GM19035 (cell line): ENCODE data around the gene GPHN.

Source experiments
- ATAC-seq: cut with Tn5 transposase; IDR thresholded peaks from one replicate; pipeline ENCODE4 v1.9.1; 2021; ENCODE audit not compliant: unreplicated experiment

GPHN gene

GRCh38 chr14:66916421-66916820, 408.5 kb downstream of the GPHN start:
- no peak for ATAC-seq

GRCh38 chr14:66918527-66918926, 410.6 kb downstream of the GPHN start:
- ATAC-seq, result no peak

- no peak for ATAC-seq
These were observed 412.2 kb downstream of the GPHN start for GRCh38 chr14:66920196-66920595.

GRCh38 chr14:66923251-66923650, 415.3 kb downstream of the GPHN start:
- no peak for ATAC-seq

GRCh38 chr14:66939409-66939808, 431.5 kb downstream of the GPHN start:
- ATAC-seq, result no peak

GRCh38 chr14:66944872-66945271, 436.9 kb downstream of the GPHN start:
- ATAC-seq, result no peak

GRCh38 chr14:66955159-66955558, 447.2 kb downstream of the GPHN start:
- no peak for ATAC-seq

- ATAC-seq, result no peak
These were observed 451.6 kb downstream of the GPHN start for GRCh38 chr14:66959437-66960050.

GRCh38 chr14:66965831-66966230, 457.9 kb downstream of the GPHN start:
- no peak for ATAC-seq

GRCh38 chr14:66972469-66972868, 464.5 kb downstream of the GPHN start:
- ATAC-seq, result no peak

- ATAC-seq, result no peak
These were observed 466.6 kb downstream of the GPHN start for GRCh38 chr14:66974397-66975025.

- ATAC-seq, result no peak
These were observed 467.3 kb downstream of the GPHN start for GRCh38 chr14:66975251-66975650.

- ATAC-seq, result no peak
These were observed 471.4 kb downstream of the GPHN start for GRCh38 chr14:66979101-66979974.

- ATAC-seq, result no peak
These were observed 474.3 kb downstream of the GPHN start for GRCh38 chr14:66982247-66982646.

- no peak for ATAC-seq
These were observed 484.8 kb downstream of the GPHN start for GRCh38 chr14:66992776-66993175.

GRCh38 chr14:66993512-66993911, 485.6 kb downstream of the GPHN start:
- ATAC-seq, result no peak

GRCh38 chr14:66998013-66998412, 490.1 kb downstream of the GPHN start:
- no peak for ATAC-seq

GRCh38 chr14:66999978-67000377, 492.0 kb downstream of the GPHN start:
- ATAC-seq, result no peak

- no peak for ATAC-seq
These were observed 495.2 kb downstream of the GPHN start for GRCh38 chr14:67002994-67003753.

- no peak for ATAC-seq
These were observed 496.6 kb downstream of the GPHN start for GRCh38 chr14:67004521-67004920.

- ATAC-seq, result no peak
These were observed 502.7 kb downstream of the GPHN start for GRCh38 chr14:67010602-67011001.
